ENCODE results near the gene ARHGAP10.

ARHGAP10 gene

GRCh38 chr4:148007314-148007760 lies 275.4 kb downstream of the ARHGAP10 start:
- DNase-seq, result no peak

- no peak for DNase-seq
Measured at GRCh38 chr4:148007792-148008191, 275.9 kb downstream of the ARHGAP10 start.

- no peak for DNase-seq
Measured at GRCh38 chr4:148015058-148015457, 283.2 kb downstream of the ARHGAP10 start.

- no peak for DNase-seq
Measured at GRCh38 chr4:148015468-148015867, 283.6 kb downstream of the ARHGAP10 start.

GRCh38 chr4:148016063-148016637 lies 284.3 kb downstream of the ARHGAP10 start:
- no peak for DNase-seq

GRCh38 chr4:148017801-148018200 lies 285.9 kb downstream of the ARHGAP10 start:
- DNase-seq, result no peak

GRCh38 chr4:148021686-148022085 lies 289.8 kb downstream of the ARHGAP10 start:
- DNase-seq, result no peak

- DNase-seq, result no peak
Measured at GRCh38 chr4:148022975-148023374, 291.1 kb downstream of the ARHGAP10 start.

GRCh38 chr4:148023512-148024181 lies 291.8 kb downstream of the ARHGAP10 start:
- no peak for DNase-seq

GRCh38 chr4:148025981-148026380 lies 294.1 kb downstream of the ARHGAP10 start:
- DNase-seq, result no peak

- DNase-seq, result no peak
Measured at GRCh38 chr4:148027201-148027600, 295.3 kb downstream of the ARHGAP10 start.

- DNase-seq, result no peak
Measured at GRCh38 chr4:148029781-148030180, 297.9 kb downstream of the ARHGAP10 start.

GRCh38 chr4:148030193-148030873 lies 298.4 kb downstream of the ARHGAP10 start:
- no peak for DNase-seq

- no peak for DNase-seq
Measured at GRCh38 chr4:148034813-148035212, 302.9 kb downstream of the ARHGAP10 start.

- no peak for DNase-seq
Measured at GRCh38 chr4:148041606-148042329, 309.9 kb downstream of the ARHGAP10 start.

- DNase-seq, result no peak
Measured at GRCh38 chr4:148044089-148044911, 312.4 kb downstream of the ARHGAP10 start.

GRCh38 chr4:148044912-148045352 lies 313.0 kb downstream of the ARHGAP10 start:
- no peak for DNase-seq

- no peak for DNase-seq
Measured at GRCh38 chr4:148048598-148048997, 316.7 kb downstream of the ARHGAP10 start.

GRCh38 chr4:148051403-148051802 lies 319.5 kb downstream of the ARHGAP10 start:
- no peak for DNase-seq

- DNase-seq, result no peak
Measured at GRCh38 chr4:148052448-148052847, 320.6 kb downstream of the ARHGAP10 start.

GRCh38 chr4:148053298-148054003 lies 321.6 kb downstream of the ARHGAP10 start:
- no peak for DNase-seq

- no peak for DNase-seq
Measured at GRCh38 chr4:148054275-148054674, 322.4 kb downstream of the ARHGAP10 start.
